Ishikawa (cell line): ENCODE measurements around the gene ARSB.

ENCODE experiments used
- CEBPB ChIP-seq: IDR thresholded peaks from 2 replicates; pipeline ENCODE4 v1.6.1; 2012
- CREB1 ChIP-seq: IDR thresholded peaks from 2 replicates; pipeline ENCODE4 v1.6.1; 2012; ENCODE audit warnings: low read depth
- FOXM1 ChIP-seq: IDR thresholded peaks from 2 replicates; pipeline ENCODE4 v1.6.1; 2012; ENCODE audit warnings: low read depth, borderline replicate concordance
- RAD21 ChIP-seq: IDR thresholded peaks from 2 replicates; pipeline ENCODE4 v1.6.1; 2012; ENCODE audit warnings: low read depth
- TAF1 ChIP-seq: IDR thresholded peaks from 2 replicates; pipeline ENCODE4 v1.6.1; 2012; ENCODE audit warnings: low read depth, mild to moderate bottlenecking
- TCF12 ChIP-seq: IDR thresholded peaks from 2 replicates; pipeline ENCODE4 v1.6.1; 2012; ENCODE audit warnings: low read depth
- YY1 ChIP-seq: IDR thresholded peaks from 2 replicates; pipeline ENCODE4 v1.6.1; 2012; ENCODE audit warnings: low read depth
- ZBTB7A ChIP-seq: IDR thresholded peaks from 2 replicates; pipeline ENCODE4 v1.6.1; 2012; ENCODE audit warnings: low read depth
- TF ChIP-seq, protein P1 (sequence below): IDR thresholded peaks from 2 replicates; pipeline ENCODE4 v1.6.1; 2012
- TF ChIP-seq, protein P2 (sequence below): IDR thresholded peaks from 2 replicates; pipeline ENCODE4 v1.6.1; 2012
- TF ChIP-seq, protein P3 (sequence below): IDR thresholded peaks from 2 replicates; pipeline ENCODE4 v1.6.1; 2012; ENCODE audit warnings: low read depth, mild to moderate bottlenecking

DNA sequence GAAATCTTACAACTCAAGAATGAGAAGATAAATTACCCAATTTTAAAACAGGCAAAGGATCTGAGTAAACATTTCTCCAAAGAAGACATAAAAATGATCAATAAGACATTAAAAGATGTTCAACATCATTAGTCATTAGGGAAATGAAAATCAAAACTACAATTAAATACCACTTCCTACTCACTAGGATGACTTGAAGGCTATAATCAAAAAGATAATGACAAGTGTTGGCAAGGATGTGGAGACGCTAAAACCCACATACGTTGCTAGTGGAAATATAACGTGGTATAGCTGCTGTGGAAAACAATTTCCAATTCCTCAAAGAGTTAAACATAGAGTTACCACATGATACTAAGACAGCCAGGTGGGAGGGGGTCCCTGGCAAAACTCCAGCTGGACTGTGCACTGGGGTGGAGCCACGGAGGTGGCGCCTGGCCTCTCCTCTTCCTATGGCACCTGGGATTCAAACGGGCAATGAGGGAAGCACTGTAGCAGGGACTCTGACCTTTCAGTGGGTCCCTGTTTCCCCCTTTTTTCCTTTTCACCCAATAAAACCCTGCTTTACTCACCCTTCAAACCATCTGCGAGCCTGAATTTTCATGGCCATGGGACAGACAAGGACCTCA, 5.9 kb downstream of the ARSB start:
- TF ChIP-seq YY1 (no peak), ZBTB7A (no peak), TCF12 (no peak), FOXM1 (no peak), CEBPB (no peak), RAD21 (no peak), CREB1 (no peak), TAF1 (no peak)
- TF ChIP-seq, protein P1, sequence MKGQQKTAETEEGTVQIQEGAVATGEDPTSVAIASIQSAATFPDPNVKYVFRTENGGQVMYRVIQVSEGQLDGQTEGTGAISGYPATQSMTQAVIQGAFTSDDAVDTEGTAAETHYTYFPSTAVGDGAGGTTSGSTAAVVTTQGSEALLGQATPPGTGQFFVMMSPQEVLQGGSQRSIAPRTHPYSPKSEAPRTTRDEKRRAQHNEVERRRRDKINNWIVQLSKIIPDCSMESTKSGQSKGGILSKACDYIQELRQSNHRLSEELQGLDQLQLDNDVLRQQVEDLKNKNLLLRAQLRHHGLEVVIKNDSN: no peak
- TF ChIP-seq, protein P2, sequence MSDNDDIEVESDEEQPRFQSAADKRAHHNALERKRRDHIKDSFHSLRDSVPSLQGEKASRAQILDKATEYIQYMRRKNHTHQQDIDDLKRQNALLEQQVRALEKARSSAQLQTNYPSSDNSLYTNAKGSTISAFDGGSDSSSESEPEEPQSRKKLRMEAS: no peak
- TF ChIP-seq, protein P3, sequence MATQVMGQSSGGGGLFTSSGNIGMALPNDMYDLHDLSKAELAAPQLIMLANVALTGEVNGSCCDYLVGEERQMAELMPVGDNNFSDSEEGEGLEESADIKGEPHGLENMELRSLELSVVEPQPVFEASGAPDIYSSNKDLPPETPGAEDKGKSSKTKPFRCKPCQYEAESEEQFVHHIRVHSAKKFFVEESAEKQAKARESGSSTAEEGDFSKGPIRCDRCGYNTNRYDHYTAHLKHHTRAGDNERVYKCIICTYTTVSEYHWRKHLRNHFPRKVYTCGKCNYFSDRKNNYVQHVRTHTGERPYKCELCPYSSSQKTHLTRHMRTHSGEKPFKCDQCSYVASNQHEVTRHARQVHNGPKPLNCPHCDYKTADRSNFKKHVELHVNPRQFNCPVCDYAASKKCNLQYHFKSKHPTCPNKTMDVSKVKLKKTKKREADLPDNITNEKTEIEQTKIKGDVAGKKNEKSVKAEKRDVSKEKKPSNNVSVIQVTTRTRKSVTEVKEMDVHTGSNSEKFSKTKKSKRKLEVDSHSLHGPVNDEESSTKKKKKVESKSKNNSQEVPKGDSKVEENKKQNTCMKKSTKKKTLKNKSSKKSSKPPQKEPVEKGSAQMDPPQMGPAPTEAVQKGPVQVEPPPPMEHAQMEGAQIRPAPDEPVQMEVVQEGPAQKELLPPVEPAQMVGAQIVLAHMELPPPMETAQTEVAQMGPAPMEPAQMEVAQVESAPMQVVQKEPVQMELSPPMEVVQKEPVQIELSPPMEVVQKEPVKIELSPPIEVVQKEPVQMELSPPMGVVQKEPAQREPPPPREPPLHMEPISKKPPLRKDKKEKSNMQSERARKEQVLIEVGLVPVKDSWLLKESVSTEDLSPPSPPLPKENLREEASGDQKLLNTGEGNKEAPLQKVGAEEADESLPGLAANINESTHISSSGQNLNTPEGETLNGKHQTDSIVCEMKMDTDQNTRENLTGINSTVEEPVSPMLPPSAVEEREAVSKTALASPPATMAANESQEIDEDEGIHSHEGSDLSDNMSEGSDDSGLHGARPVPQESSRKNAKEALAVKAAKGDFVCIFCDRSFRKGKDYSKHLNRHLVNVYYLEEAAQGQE: no peak
